H1 (cell line): ENCODE data around the gene CACUL1.

Source experiments
- CTCF ChIP-seq, 3 experiments: IDR thresholded peaks; 1 replicate in 2 of 3; 2 replicates in 1 of 3; pipeline versions ENCODE4 v1.5.1 to v1.6.1; 2011; ENCODE audit warnings: low read length in 3 of 3, mild to moderate bottlenecking in 3 of 3, inconsistent platforms in 2 of 3, low read depth in 1 of 3, moderate library complexity in 1 of 3; ENCODE audit not compliant: insufficient read depth in 1 of 3; ENCODE audit errors: control extremely low read depth in 1 of 3
- EZH2 ChIP-seq: fragments of 200-600 bp; sonication (generic); IDR thresholded peaks from 2 replicates; pipeline ENCODE4 v1.7.1; 2012; ENCODE audit warnings: low read depth, mild to moderate bottlenecking, moderate library complexity, low read length, inconsistent platforms; ENCODE audit not compliant: severe bottlenecking
- POLR2A ChIP-seq, 2 experiments: IDR thresholded peaks; 1 replicate in 1 of 2; 2 replicates in 1 of 2; pipeline ENCODE4 v1.6.1; 2011; ENCODE audit warnings: low read depth in 2 of 2, low read length in 2 of 2, mild to moderate bottlenecking in 2 of 2; ENCODE audit errors: control extremely low read depth in 1 of 2
- POLR2AphosphoS5 ChIP-seq: IDR thresholded peaks from 2 replicates; pipeline ENCODE4 v1.6.1; 2011; ENCODE audit warnings: low read depth, low read length

- TF ChIP-seq POLR2AphosphoS5 (no peak), POLR2A (IDR thresholded peaks at IDR 0.05; ENCODE audit: control extremely low read depth in 1 of 2, low read depth in 2 of 2, low read length in 2 of 2) (no peak), CTCF (IDR thresholded peaks at IDR 0.05; ENCODE audit: control extremely low read depth in 1 of 3, insufficient read depth in 1 of 3, low read depth in 1 of 3, low read length in 3 of 3) (no peak), EZH2 (no peak)
Observed at GRCh38 chr10:118785551-118785950, 30.8 kb upstream of the CACUL1 start.
